ENCODE measurements around the gene GFRA1. TPM values are rescaled to one million over a fixed set of nuclear protein-coding genes. Genes with fewer than 3 reads are reported as not detected.

The GFRA1 gene
- total and polyA plus RNA-seq, 2 donors (not counting 1 experiment from before 2014, with no cell fraction given) = 6.3 to 29.6 TPM

DNA sequence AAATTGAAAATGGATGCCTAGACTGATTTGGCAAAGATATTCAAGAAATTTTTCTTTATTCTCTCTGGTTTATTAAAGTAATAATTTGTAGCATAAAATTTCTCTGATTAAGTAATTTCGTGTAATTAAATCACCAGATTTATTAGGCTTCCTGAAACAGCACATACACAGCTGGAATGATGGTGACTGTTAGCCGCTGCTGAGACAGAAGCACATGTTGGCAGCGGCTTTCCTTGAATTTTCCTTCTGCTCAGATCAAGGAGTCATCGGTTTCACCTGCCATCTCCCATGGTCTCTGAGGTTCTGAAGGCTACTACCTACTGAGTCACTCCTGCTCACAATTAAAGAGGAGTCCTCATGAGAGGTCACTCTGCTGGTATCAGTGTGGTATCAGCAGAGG lies 101.5 kb downstream of the GFRA1 start:
- no peaks in the 10 kb centered on the region for H3K79me2 ChIP-seq (ENCODE audit: control insufficient read depth, insufficient read depth, low read length)
- no peak overlapping the region for H3K27ac ChIP-seq (ENCODE audit: insufficient read depth, low read length)
- no peak overlapping the region for H3K4me2 ChIP-seq (ENCODE audit: extremely low read depth, insufficient read depth, low read length)
- H3K27me3 ChIP-seq (ENCODE audit: control insufficient read depth, insufficient read depth, low read length) = no peaks in the 10 kb centered on the region
- DNase-seq (ENCODE audit: low read depth in 2 of 2) = no peak
- H3K4me3 ChIP-seq (replicated peaks in 1 of 4; ENCODE audit: control extremely low read depth in 1 of 4, insufficient read depth in 1 of 4, low read depth in 3 of 4, low read length in 4 of 4) = no peak overlapping the region
- no peak overlapping the region for H3K9ac ChIP-seq (ENCODE audit: insufficient read depth, low read length)
- H3K9me3 ChIP-seq (ENCODE audit: control insufficient read depth, insufficient read depth, low read depth, low read length) = no peaks in the 10 kb centered on the region
- no peak for TF ChIP-seq EZH2 (IDR thresholded peaks at IDR 0.05; ENCODE audit: low read length, missing control alignments)
- TF ChIP-seq, protein P1, sequence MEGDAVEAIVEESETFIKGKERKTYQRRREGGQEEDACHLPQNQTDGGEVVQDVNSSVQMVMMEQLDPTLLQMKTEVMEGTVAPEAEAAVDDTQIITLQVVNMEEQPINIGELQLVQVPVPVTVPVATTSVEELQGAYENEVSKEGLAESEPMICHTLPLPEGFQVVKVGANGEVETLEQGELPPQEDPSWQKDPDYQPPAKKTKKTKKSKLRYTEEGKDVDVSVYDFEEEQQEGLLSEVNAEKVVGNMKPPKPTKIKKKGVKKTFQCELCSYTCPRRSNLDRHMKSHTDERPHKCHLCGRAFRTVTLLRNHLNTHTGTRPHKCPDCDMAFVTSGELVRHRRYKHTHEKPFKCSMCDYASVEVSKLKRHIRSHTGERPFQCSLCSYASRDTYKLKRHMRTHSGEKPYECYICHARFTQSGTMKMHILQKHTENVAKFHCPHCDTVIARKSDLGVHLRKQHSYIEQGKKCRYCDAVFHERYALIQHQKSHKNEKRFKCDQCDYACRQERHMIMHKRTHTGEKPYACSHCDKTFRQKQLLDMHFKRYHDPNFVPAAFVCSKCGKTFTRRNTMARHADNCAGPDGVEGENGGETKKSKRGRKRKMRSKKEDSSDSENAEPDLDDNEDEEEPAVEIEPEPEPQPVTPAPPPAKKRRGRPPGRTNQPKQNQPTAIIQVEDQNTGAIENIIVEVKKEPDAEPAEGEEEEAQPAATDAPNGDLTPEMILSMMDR (conservative IDR thresholded peaks at IDR 0.05 in 1 of 2, IDR thresholded peaks at IDR 0.05 in 1 of 2; ENCODE audit: low read depth in 1 of 2, low read length in 2 of 2) = no peak
- H4K20me1 ChIP-seq (ENCODE audit: control insufficient read depth, extremely low read depth, insufficient read depth, low read length) = no peaks in the 10 kb centered on the region
- H3K4me1 ChIP-seq (ENCODE audit: control insufficient read depth, extremely low read depth, insufficient read depth, low read length) = no peaks in the 10 kb centered on the region
- H3K36me3 ChIP-seq (ENCODE audit: control insufficient read depth, insufficient read depth, low read length) = no peaks in the 10 kb centered on the region
- no peak overlapping the region for H2AFZ ChIP-seq (ENCODE audit: low read length)

DNA sequence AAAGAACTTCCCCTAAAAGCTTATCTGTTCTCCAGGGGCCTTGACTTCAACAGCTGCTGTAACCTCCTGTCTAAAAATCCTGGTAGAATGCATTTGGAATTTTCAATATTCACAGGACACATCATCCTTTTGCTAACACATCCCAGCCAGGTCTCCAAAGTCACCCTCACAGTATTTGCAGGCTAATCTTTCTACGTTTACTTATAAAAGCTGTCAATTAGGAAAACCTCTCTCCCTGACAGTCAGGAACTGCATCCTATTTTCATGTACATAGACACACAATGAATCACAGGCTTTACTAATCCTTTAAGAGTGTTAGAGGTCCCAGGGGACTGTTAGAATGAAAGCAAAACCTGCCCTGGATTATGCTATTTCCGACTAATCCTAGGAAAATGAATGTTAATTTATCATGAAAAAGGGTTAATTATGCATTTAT lies 102.2 kb downstream of the GFRA1 start:
- Histone ChIP-seq H2AFZ (ENCODE audit: low read length) (no peak overlapping the region), H3K9ac (ENCODE audit: insufficient read depth, low read length) (no peak overlapping the region), H3K9me3 (ENCODE audit: control insufficient read depth, insufficient read depth, low read depth, low read length) (no peaks in the 10 kb centered on the region), H3K4me3 (replicated peaks in 1 of 4; ENCODE audit: control extremely low read depth in 1 of 4, insufficient read depth in 1 of 4, low read depth in 3 of 4, low read length in 4 of 4) (no peak overlapping the region), H3K36me3 (ENCODE audit: control insufficient read depth, insufficient read depth, low read length) (no peaks in the 10 kb centered on the region), H3K4me1 (ENCODE audit: control insufficient read depth, extremely low read depth, insufficient read depth, low read length) (no peaks in the 10 kb centered on the region), H3K27ac (ENCODE audit: insufficient read depth, low read length) (no peak overlapping the region), H3K27me3 (ENCODE audit: control insufficient read depth, insufficient read depth, low read length) (no peaks in the 10 kb centered on the region), H3K79me2 (ENCODE audit: control insufficient read depth, insufficient read depth, low read length) (no peaks in the 10 kb centered on the region), H3K4me2 (ENCODE audit: extremely low read depth, insufficient read depth, low read length) (no peak overlapping the region), H4K20me1 (ENCODE audit: control insufficient read depth, extremely low read depth, insufficient read depth, low read length) (no peaks in the 10 kb centered on the region)
- TF ChIP-seq, protein P1 (conservative IDR thresholded peaks at IDR 0.05 in 1 of 2, IDR thresholded peaks at IDR 0.05 in 1 of 2; ENCODE audit: low read depth in 1 of 2, low read length in 2 of 2) = no peak
- no peak for TF ChIP-seq EZH2 (IDR thresholded peaks at IDR 0.05; ENCODE audit: low read length, missing control alignments)
- peak; percentile 12 to 37 for DNase-seq (ENCODE audit: low read depth in 2 of 2)

DNA sequence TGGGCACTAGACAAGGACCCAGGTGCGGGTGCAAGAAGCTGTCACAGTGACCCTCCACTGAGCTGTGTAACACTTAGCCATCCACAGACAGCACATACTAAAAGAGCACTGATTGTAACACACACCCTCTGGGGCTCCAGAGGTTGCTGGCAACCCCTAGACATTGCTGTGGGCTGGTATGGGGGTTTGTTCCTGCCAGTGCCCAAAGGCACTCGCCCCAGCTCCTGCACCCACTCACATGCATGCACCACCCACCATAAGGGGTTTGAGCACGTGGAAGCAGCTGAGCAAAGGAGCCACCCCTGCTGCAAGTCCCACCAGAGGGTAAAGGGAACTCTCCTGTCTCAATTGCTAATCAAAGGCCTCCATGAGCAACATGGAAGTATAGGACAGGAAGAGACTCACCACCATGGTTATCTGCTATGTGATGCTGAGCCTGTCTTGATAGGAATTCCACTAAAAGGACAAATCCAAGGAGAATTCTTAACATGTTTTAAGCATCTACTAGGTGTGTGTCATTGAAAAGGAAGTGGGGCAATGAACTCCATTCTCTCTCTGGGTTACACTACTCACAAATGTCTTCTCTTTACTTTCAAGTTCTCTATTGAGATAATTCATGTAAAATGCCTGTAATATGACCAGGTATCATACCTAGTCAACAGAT lies 103.1 kb downstream of the GFRA1 start:
- Histone ChIP-seq H3K36me3 (ENCODE audit: control insufficient read depth, insufficient read depth, low read length) (no peaks in the 10 kb centered on the region), H3K27me3 (ENCODE audit: control insufficient read depth, insufficient read depth, low read length) (no peaks in the 10 kb centered on the region), H3K9me3 (ENCODE audit: control insufficient read depth, insufficient read depth, low read depth, low read length) (no peaks in the 10 kb centered on the region), H3K4me1 (ENCODE audit: control insufficient read depth, extremely low read depth, insufficient read depth, low read length) (no peaks in the 10 kb centered on the region), H2AFZ (ENCODE audit: low read length) (no peak overlapping the region), H3K9ac (ENCODE audit: insufficient read depth, low read length) (no peak overlapping the region), H3K4me2 (ENCODE audit: extremely low read depth, insufficient read depth, low read length) (no peak overlapping the region), H4K20me1 (ENCODE audit: control insufficient read depth, extremely low read depth, insufficient read depth, low read length) (no peaks in the 10 kb centered on the region), H3K27ac (ENCODE audit: insufficient read depth, low read length) (no peak overlapping the region), H3K4me3 (replicated peaks in 1 of 4; ENCODE audit: control extremely low read depth in 1 of 4, insufficient read depth in 1 of 4, low read depth in 3 of 4, low read length in 4 of 4) (no peak overlapping the region), H3K79me2 (ENCODE audit: control insufficient read depth, insufficient read depth, low read length) (no peaks in the 10 kb centered on the region)
- no peak for TF ChIP-seq EZH2 (IDR thresholded peaks at IDR 0.05; ENCODE audit: low read length, missing control alignments)
- TF ChIP-seq, protein P1 (conservative IDR thresholded peaks at IDR 0.05 in 1 of 2, IDR thresholded peaks at IDR 0.05 in 1 of 2; ENCODE audit: low read depth in 1 of 2, low read length in 2 of 2) = no peak
- DNase-seq (ENCODE audit: low read depth in 2 of 2) = peak in 1 of 2 donors; percentile 2
